ES-I3 (cell line): ENCODE measurements around the gene CYB5R3.
"Not testable (repeated sequence)": the region's sequence is repeated elsewhere in the genome, so short reads cannot be mapped to it uniquely, and the experiment has no call there.

Experiments
- H3K36me3 ChIP-seq: 2 replicates; pipeline ENCODE4 v1.6.1; 2013; ENCODE audit warnings: mild to moderate bottlenecking, low read length, control low read depth, moderate library complexity; ENCODE audit not compliant: insufficient read depth
- H3K4me1 ChIP-seq: 2 replicates; pipeline ENCODE4 v1.6.1; 2013; ENCODE audit warnings: mild to moderate bottlenecking, control low read depth, low read length; ENCODE audit not compliant: insufficient read depth
- H3K9ac ChIP-seq: 2 replicates; pipeline ENCODE4 v1.6.1; 2013; ENCODE audit warnings: low read depth, mild to moderate bottlenecking, low read length, moderate library complexity
- H3K9me3 ChIP-seq: 2 replicates; pipeline ENCODE4 v1.6.1; 2013; ENCODE audit warnings: mild to moderate bottlenecking, low read length, moderate library complexity; ENCODE audit not compliant: control insufficient read depth, insufficient read depth

The CYB5R3 gene

GRCh38 chr22:42596863-42597530 is 52.2 kb downstream of the CYB5R3 start:
- H3K36me3 ChIP-seq = peaks cover 38% of the 10 kb centered on the region
- no peaks in the 10 kb centered on the region for H3K9me3 ChIP-seq
- H3K4me1 ChIP-seq = no peaks in the 10 kb centered on the region
- no peak overlapping the region for H3K9ac ChIP-seq

- no peaks in the 10 kb centered on the region for H3K9me3 ChIP-seq
- H3K9ac ChIP-seq = no peak overlapping the region
- no peaks in the 10 kb centered on the region for H3K4me1 ChIP-seq
- peaks cover 39% of the 10 kb centered on the region for H3K36me3 ChIP-seq
Observed at GRCh38 chr22:42596336-42596735, 52.9 kb downstream of the CYB5R3 start.

- Histone ChIP-seq H3K36me3 (peaks cover 39% of the 10 kb centered on the region), H3K9ac (no peak overlapping the region)
Observed at GRCh38 chr22:42595434-42595833, 53.8 kb downstream of the CYB5R3 start.

GRCh38 chr22:42591987-42592386 is 57.2 kb downstream of the CYB5R3 start:
- Histone ChIP-seq H3K4me1 (no peaks in the 10 kb centered on the region), H3K36me3 (peaks cover 41% of the 10 kb centered on the region), H3K9me3 (no peaks in the 10 kb centered on the region), H3K9ac (no peak overlapping the region)

More at GRCh38 chr22:42595434-42595833, 53.8 kb downstream of the CYB5R3 start:
- Histone ChIP-seq H3K4me1 (no peaks in the 10 kb centered on the region), H3K9me3 (no peaks in the 10 kb centered on the region)

- no peak overlapping the region for H3K9ac ChIP-seq
- peaks cover 18% of the 10 kb centered on the region for H3K36me3 ChIP-seq
Observed at GRCh38 chr22:42587588-42588175, 61.5 kb downstream of the CYB5R3 start.

GRCh38 chr22:42586381-42586780 is 62.8 kb downstream of the CYB5R3 start:
- no peak overlapping the region for H3K9ac ChIP-seq
- peaks cover 13% of the 10 kb centered on the region for H3K36me3 ChIP-seq
- H3K4me1 ChIP-seq = no peaks in the 10 kb centered on the region
- H3K9me3 ChIP-seq = no peaks in the 10 kb centered on the region

More at GRCh38 chr22:42587588-42588175, 61.5 kb downstream of the CYB5R3 start:
- H3K9me3 ChIP-seq = no peaks in the 10 kb centered on the region
- no peaks in the 10 kb centered on the region for H3K4me1 ChIP-seq

GRCh38 chr22:42585096-42585495 is 64.1 kb downstream of the CYB5R3 start:
- no peak overlapping the region for H3K9ac ChIP-seq
- no peaks in the 10 kb centered on the region for H3K4me1 ChIP-seq
- H3K36me3 ChIP-seq = peaks cover 12% of the 10 kb centered on the region
- H3K9me3 ChIP-seq = no peaks in the 10 kb centered on the region

GRCh38 chr22:42584364-42584940 is 64.7 kb downstream of the CYB5R3 start:
- Histone ChIP-seq H3K4me1 (no peaks in the 10 kb centered on the region), H3K9ac (no peak overlapping the region), H3K9me3 (no peaks in the 10 kb centered on the region), H3K36me3 (peaks cover 12% of the 10 kb centered on the region)

GRCh38 chr22:42582987-42583386 is 66.2 kb downstream of the CYB5R3 start:
- peaks cover 17% of the 10 kb centered on the region for H3K36me3 ChIP-seq
- H3K4me1 ChIP-seq = no peaks in the 10 kb centered on the region
- no peaks in the 10 kb centered on the region for H3K9me3 ChIP-seq
- H3K9ac ChIP-seq = no peak overlapping the region

- Histone ChIP-seq H3K9ac (peak overlapping the region; percentile 80), H3K4me1 (no peaks in the 10 kb centered on the region), H3K36me3 (peaks cover 10% of the 10 kb centered on the region), H3K9me3 (no peaks in the 10 kb centered on the region)
Observed at GRCh38 chr22:42581762-42582716, 67.2 kb downstream of the CYB5R3 start.

GRCh38 chr22:42581194-42581761 is 67.9 kb downstream of the CYB5R3 start:
- peak overlapping the region; percentile 80 for H3K9ac ChIP-seq
- not testable (repeated sequence) for H3K4me1 ChIP-seq, H3K9me3 ChIP-seq, H3K36me3 ChIP-seq

GRCh38 chr22:42580040-42580439 is 69.2 kb downstream of the CYB5R3 start:
- H3K4me1 ChIP-seq, H3K9ac ChIP-seq, H3K36me3 ChIP-seq, H3K9me3 ChIP-seq: not testable (repeated sequence)

- Histone ChIP-seq H3K4me1 (no peaks in the 10 kb centered on the region), H3K36me3 (peaks cover 7% of the 10 kb centered on the region), H3K9me3 (no peaks in the 10 kb centered on the region), H3K9ac (no peak overlapping the region)
Observed at GRCh38 chr22:42577623-42578240, 71.5 kb downstream of the CYB5R3 start.

- not testable (repeated sequence) for H3K9ac ChIP-seq, H3K4me1 ChIP-seq, H3K36me3 ChIP-seq, H3K9me3 ChIP-seq
Observed at GRCh38 chr22:42577141-42577540, 72.1 kb downstream of the CYB5R3 start.
